ENCODE measurements around the gene TBC1D32. TPM values are rescaled to one million over a fixed set of nuclear protein-coding genes. Genes with fewer than 3 reads are reported as not detected.

TBC1D32 gene
- polyA plus RNA-seq, 1 donor (not counting 4 experiments of a cell fraction or from before 2014, with no cell fraction given): 6.7 TPM

DNA sequence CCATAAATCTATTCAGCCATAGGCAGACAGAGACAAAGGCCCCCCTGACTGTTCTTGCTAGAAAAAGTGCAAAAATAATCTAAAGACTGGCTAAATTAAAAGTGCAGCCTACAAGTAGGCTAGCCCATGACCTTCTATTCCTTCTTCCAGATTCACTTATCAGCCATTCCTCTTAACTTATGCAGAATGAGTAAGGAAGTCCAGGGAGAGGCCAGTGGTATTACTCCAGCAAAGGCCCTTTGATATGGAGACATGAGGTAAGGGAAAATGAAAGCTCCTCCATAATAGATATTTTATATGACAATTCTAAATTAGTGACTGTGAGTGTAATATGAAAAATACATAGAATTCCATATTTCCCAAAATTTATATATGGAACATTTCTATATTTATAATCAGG lies 199.4 kb downstream of the TBC1D32 start:
- H3K4me1 ChIP-seq (ENCODE audit: control insufficient read depth, extremely low read depth, insufficient read depth, low read length): no peaks in the 10 kb centered on the region
- TF ChIP-seq EZH2 (IDR thresholded peaks at IDR 0.05; ENCODE audit: low read length): no peak
- TF ChIP-seq, protein P1, sequence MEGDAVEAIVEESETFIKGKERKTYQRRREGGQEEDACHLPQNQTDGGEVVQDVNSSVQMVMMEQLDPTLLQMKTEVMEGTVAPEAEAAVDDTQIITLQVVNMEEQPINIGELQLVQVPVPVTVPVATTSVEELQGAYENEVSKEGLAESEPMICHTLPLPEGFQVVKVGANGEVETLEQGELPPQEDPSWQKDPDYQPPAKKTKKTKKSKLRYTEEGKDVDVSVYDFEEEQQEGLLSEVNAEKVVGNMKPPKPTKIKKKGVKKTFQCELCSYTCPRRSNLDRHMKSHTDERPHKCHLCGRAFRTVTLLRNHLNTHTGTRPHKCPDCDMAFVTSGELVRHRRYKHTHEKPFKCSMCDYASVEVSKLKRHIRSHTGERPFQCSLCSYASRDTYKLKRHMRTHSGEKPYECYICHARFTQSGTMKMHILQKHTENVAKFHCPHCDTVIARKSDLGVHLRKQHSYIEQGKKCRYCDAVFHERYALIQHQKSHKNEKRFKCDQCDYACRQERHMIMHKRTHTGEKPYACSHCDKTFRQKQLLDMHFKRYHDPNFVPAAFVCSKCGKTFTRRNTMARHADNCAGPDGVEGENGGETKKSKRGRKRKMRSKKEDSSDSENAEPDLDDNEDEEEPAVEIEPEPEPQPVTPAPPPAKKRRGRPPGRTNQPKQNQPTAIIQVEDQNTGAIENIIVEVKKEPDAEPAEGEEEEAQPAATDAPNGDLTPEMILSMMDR (optimal IDR thresholded peaks at IDR 0.05 in 1 of 3, IDR thresholded peaks at IDR 0.05 in 1 of 3, conservative IDR thresholded peaks at IDR 0.05 in 1 of 3; ENCODE audit: extremely low read depth in 1 of 3, insufficient read depth in 2 of 3, low read length in 3 of 3): no peak
- no peak overlapping the region for H3K4me3 ChIP-seq (ENCODE audit: control insufficient read depth in 2 of 3, extremely low read depth in 1 of 3, insufficient read depth in 2 of 3, low read depth in 1 of 3, low read length in 3 of 3)
- H3K27me3 ChIP-seq (ENCODE audit: control insufficient read depth, extremely low read depth, insufficient read depth, low read length): no peaks in the 10 kb centered on the region
- no peak overlapping the region for H3K4me2 ChIP-seq (ENCODE audit: control insufficient read depth, extremely low read depth, insufficient read depth, low read depth, low read length)
- H3K79me2 ChIP-seq (ENCODE audit: control insufficient read depth, insufficient read depth, low read length): no peaks in the 10 kb centered on the region
- dilution Hi-C loops (cut with MboI; ENCODE audit: extremely low pct_ligation_motif_present, low sequenced_read_pairs): no loop called here
- H3K9ac ChIP-seq (ENCODE audit: control insufficient read depth, extremely low read depth, insufficient read depth, low read length): no peak overlapping the region
- no peaks in the 10 kb centered on the region for H3K36me3 ChIP-seq (ENCODE audit: control insufficient read depth in 2 of 2, extremely low read depth in 1 of 2, insufficient read depth in 2 of 2, low read length in 2 of 2)
- H3K9me1 ChIP-seq (ENCODE audit: control insufficient read depth, extremely low read depth, insufficient read depth, low read length): no peaks in the 10 kb centered on the region
- no peak overlapping the region for H3K27ac ChIP-seq (ENCODE audit: control insufficient read depth, insufficient read depth, low read length)
- H3K9me3 ChIP-seq (ENCODE audit: control insufficient read depth, low read depth, low read length): no peaks in the 10 kb centered on the region
- no peak for FAIRE-seq
- no peaks in the 10 kb centered on the region for H4K20me1 ChIP-seq (ENCODE audit: control insufficient read depth, extremely low read depth, insufficient read depth, low read length)
- H2AFZ ChIP-seq (ENCODE audit: control insufficient read depth, low read length): no peak overlapping the region
- DNase-seq (ENCODE audit: low read depth, low spot score): no peak

DNA sequence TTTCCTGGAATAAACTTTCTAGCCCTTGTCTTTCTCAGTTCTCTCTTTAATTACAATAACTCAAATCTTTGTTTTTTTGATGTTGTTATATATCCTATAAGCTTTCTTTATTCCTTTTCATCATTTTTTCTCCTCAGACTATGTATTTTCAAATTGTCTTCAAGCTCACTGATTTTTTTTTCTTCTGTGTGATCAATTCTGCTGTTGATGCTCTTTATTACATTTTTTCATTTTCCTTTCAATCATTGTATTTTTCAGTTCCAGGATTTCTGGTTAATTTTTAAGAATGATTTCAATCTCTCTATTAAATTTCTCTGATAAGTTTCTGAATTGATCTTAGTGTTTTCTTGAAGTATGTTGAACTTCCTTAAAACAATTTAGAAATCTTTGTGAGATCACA lies 209.7 kb downstream of the TBC1D32 start:
- no peak overlapping the region for H3K4me2 ChIP-seq (ENCODE audit: control insufficient read depth, extremely low read depth, insufficient read depth, low read depth, low read length)
- TF ChIP-seq, protein P1 (optimal IDR thresholded peaks at IDR 0.05 in 1 of 3, IDR thresholded peaks at IDR 0.05 in 1 of 3, conservative IDR thresholded peaks at IDR 0.05 in 1 of 3; ENCODE audit: extremely low read depth in 1 of 3, insufficient read depth in 2 of 3, low read length in 3 of 3): no peak
- TF ChIP-seq EZH2 (IDR thresholded peaks at IDR 0.05; ENCODE audit: low read length): no peak
- peaks cover 0 to 5% of the 10 kb centered on the region in 2 experiments for H3K36me3 ChIP-seq (ENCODE audit: control insufficient read depth in 2 of 2, extremely low read depth in 1 of 2, insufficient read depth in 2 of 2, low read length in 2 of 2)
- no peaks in the 10 kb centered on the region for H3K9me1 ChIP-seq (ENCODE audit: control insufficient read depth, extremely low read depth, insufficient read depth, low read length)
- no peaks in the 10 kb centered on the region for H3K27me3 ChIP-seq (ENCODE audit: control insufficient read depth, extremely low read depth, insufficient read depth, low read length)
- no peak overlapping the region for H3K9ac ChIP-seq (ENCODE audit: control insufficient read depth, extremely low read depth, insufficient read depth, low read length)
- no peak overlapping the region for H2AFZ ChIP-seq (ENCODE audit: control insufficient read depth, low read length)
- H4K20me1 ChIP-seq (ENCODE audit: control insufficient read depth, extremely low read depth, insufficient read depth, low read length): no peaks in the 10 kb centered on the region
- no peak overlapping the region for H3K4me3 ChIP-seq (ENCODE audit: control insufficient read depth in 2 of 3, extremely low read depth in 1 of 3, insufficient read depth in 2 of 3, low read depth in 1 of 3, low read length in 3 of 3)
- H3K9me3 ChIP-seq (ENCODE audit: control insufficient read depth, low read depth, low read length): no peaks in the 10 kb centered on the region
- H3K4me1 ChIP-seq (ENCODE audit: control insufficient read depth, extremely low read depth, insufficient read depth, low read length): no peaks in the 10 kb centered on the region
- no peak for FAIRE-seq
- dilution Hi-C loops (cut with MboI; ENCODE audit: extremely low pct_ligation_motif_present, low sequenced_read_pairs): no loop called here
- DNase-seq (ENCODE audit: low read depth, low spot score): no peak
- H3K79me2 ChIP-seq (ENCODE audit: control insufficient read depth, insufficient read depth, low read length): no peaks in the 10 kb centered on the region
- no peak overlapping the region for H3K27ac ChIP-seq (ENCODE audit: control insufficient read depth, insufficient read depth, low read length)
